DND-41 (cell line): ENCODE measurements around the gene KLF3.

Experiments
- EZH2 ChIP-seq: IDR thresholded peaks from 3 replicates; pipeline ENCODE4 v1.6.1; 2012; ENCODE audit warnings: borderline replicate concordance, low read depth, mild to moderate bottlenecking, moderate library complexity, low read length, inconsistent platforms; ENCODE audit not compliant: severe bottlenecking
- TF ChIP-seq, protein P1 (sequence below): IDR thresholded peaks from 2 replicates; pipeline ENCODE4 v1.5.1; 2012; ENCODE audit warnings: borderline replicate concordance, low read length, moderate library complexity, mild to moderate bottlenecking; ENCODE audit not compliant: poor library complexity, severe bottlenecking; ENCODE audit errors: extremely low read depth

DNA sequence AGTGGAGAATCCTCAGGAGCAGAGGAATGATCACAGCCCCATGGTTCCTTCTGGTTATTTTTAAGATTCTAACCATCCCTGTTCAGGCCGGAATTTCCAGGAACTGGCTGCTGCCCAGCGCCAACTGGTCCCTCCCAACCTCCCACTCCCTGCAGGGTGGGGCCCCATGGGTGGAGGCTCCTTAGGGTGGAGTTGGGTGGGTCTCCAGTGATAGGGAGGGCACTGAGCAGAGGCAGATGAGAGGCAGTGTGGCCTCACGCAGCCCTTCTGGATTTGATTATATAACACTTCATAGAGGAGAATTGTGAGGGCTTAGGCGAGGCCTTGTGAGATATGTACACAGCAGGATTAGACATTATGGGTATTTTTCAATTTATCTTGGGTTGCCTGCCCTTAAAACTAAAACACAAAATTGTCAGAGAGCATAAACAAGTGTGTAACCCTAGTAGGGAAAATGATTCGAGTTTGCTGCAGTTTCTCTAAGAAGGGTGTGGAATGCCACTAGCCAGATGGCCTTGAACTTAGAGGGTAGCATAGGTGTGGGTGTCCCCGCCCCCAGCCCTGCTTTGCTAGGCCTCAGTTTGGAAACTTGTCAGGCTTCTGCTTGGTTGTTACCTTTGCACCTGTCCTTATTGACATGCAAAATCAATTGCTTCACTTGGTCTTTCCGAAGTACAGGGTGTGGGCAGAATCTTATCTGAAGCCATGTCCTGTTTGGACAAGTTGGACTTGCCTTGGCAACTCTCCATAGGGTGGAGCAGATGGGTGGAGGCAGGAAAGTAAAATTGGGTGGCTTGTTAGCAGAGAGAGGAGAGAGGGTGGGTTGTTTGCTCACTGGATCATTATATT is 9.4 kb downstream of the KLF3 start:
- TF ChIP-seq, protein P1, sequence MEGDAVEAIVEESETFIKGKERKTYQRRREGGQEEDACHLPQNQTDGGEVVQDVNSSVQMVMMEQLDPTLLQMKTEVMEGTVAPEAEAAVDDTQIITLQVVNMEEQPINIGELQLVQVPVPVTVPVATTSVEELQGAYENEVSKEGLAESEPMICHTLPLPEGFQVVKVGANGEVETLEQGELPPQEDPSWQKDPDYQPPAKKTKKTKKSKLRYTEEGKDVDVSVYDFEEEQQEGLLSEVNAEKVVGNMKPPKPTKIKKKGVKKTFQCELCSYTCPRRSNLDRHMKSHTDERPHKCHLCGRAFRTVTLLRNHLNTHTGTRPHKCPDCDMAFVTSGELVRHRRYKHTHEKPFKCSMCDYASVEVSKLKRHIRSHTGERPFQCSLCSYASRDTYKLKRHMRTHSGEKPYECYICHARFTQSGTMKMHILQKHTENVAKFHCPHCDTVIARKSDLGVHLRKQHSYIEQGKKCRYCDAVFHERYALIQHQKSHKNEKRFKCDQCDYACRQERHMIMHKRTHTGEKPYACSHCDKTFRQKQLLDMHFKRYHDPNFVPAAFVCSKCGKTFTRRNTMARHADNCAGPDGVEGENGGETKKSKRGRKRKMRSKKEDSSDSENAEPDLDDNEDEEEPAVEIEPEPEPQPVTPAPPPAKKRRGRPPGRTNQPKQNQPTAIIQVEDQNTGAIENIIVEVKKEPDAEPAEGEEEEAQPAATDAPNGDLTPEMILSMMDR, result no peak
- TF ChIP-seq EZH2, result no peak
